Large intestine (tissue), 3 donors: Measurements from ENCODE around the gene NR0B2. TPM values are rescaled to one million over a fixed set of nuclear protein-coding genes. Genes with fewer than 3 reads are reported as not detected.
"Not testable (repeated sequence)": the region's sequence is repeated elsewhere in the genome, so short reads cannot be mapped to it uniquely, and the experiment has no call there.

ENCODE experiments used
- DNase-seq, 2 donors: peaks; one replicate each; pipeline versions ENCODE4 v3.0.0 to v3.0.0-alpha.2; 2013
- H3K27ac ChIP-seq: one replicate; pipeline ENCODE4 v1.5.1; 2013; ENCODE audit warnings: low read length
- H3K27me3 ChIP-seq: 2 replicates; pipeline ENCODE4 v1.6.1; 2013; ENCODE audit warnings: low read length; ENCODE audit not compliant: control insufficient read depth, insufficient read depth
- H3K36me3 ChIP-seq: 2 replicates; pipeline ENCODE4 v1.6.1; 2013; ENCODE audit warnings: low read length; ENCODE audit not compliant: control insufficient read depth, insufficient read depth
- H3K4me1 ChIP-seq: one replicate; pipeline ENCODE4 v1.6.1; 2013; ENCODE audit warnings: low read length; ENCODE audit not compliant: control insufficient read depth, insufficient read depth
- H3K4me3 ChIP-seq: one replicate; pipeline ENCODE4 v1.5.1; 2013; ENCODE audit warnings: low read length
- H3K9me3 ChIP-seq: one replicate; pipeline ENCODE4 v1.6.1; 2013; ENCODE audit warnings: mild to moderate bottlenecking, low read depth, low read length, moderate library complexity; ENCODE audit not compliant: control insufficient read depth
- WGBS: methylation state at CpG from one replicate; pipeline ENCODE4 v1.1.5; 2013; ENCODE audit warnings: low lambda C conversion rate; ENCODE audit not compliant: insufficient coverage; 5-methylcytosine and 5-hydroxymethylcytosine counted together
- polyA plus RNA-seq: library from polyadenylated mRNA; unstranded; fragments of 120-200 nt; gene quantifications from one replicate; pipeline ENCODE4 v1.2.1, GENCODE V29; 2013

The NR0B2 gene
- polyA plus RNA-seq, 1 donor, result 91.2 TPM

DNA sequence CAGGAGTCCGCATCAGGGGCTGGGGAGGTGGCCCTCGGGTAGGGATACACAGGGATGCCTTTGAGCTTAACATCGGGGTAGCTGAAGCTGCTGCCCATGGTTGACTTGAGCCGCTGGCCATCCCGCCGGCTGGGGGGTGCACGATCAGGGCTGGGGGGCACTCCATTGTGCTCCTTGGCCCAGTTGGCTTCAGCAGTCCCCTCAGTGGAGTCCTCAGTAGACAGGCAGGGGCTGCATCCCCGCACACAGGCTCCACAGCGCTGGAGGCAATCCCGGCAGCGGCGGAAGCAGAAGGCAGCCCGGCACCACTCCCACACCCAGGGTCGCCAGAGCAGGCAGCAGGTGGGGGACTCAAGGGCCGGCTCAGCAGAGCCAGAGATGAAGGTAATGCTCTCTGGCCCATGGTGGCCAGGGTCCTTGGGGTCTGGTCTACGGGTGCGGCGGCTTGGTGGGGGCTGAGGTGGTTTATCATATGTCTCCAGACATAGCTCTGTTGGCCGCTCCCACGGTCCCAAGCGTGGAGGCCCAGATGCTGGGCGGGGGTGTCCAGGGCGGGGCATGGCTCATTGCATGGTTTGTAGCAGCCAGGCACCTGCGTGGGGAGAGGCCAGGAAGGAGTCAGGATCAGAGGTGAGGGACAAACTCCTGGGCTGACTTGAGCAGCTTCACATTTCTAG is 38.2 kb upstream of the NR0B2 start:
- H3K27me3 ChIP-seq, result no peaks in the 10 kb centered on the region
- no peak for DNase-seq
- no peak overlapping the region for H3K27ac ChIP-seq
- H3K36me3 ChIP-seq, result peaks cover 37% of the 10 kb centered on the region
- H3K4me3 ChIP-seq, result no peak overlapping the region
- H3K4me1 ChIP-seq, result peaks cover 25% of the 10 kb centered on the region
- whole genome bisulfite sequencing, result no CpG with 5 or more reads among the region's 24 CpGs
- no peaks in the 10 kb centered on the region for H3K9me3 ChIP-seq

- Histone ChIP-seq H3K36me3 (peaks cover 39% of the 10 kb centered on the region), H3K4me3 (no peak overlapping the region), H3K27me3 (no peaks in the 10 kb centered on the region), H3K27ac (peak overlapping the region; percentile 13), H3K9me3 (no peaks in the 10 kb centered on the region), H3K4me1 (peaks cover 32% of the 10 kb centered on the region)
- DNase-seq, result no peak
- WGBS, result no CpG with 5 or more reads among the region's 14 CpGs
Measured at GRCh38 chr1:26951216-26951615, 37.4 kb upstream of the NR0B2 start.

DNA sequence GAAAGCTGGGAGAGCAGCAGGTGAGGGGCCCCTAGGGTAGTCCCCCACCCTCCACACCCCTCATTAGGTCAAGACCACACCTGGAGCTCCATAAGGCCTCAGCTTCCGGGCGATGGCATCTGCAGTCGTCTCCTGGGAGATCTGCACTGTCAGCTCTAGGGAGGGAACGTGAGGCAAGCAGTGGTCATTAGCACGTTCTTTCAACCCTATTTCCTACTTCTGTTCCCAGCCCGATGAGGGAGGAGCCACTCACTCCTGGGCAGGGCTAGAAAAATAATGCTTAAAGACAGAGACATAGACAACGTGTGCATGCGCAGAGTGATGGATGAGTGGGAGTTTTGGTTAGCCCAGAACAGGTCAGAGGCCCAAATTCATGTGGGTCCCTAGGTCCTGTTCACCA is 36.8 kb upstream of the NR0B2 start:
- Histone ChIP-seq H3K27ac (peak overlapping the region; percentile 32), H3K9me3 (no peaks in the 10 kb centered on the region), H3K4me3 (no peak overlapping the region), H3K36me3 (peaks cover 44% of the 10 kb centered on the region), H3K27me3 (no peaks in the 10 kb centered on the region), H3K4me1 (peaks cover 38% of the 10 kb centered on the region)
- DNase-seq, result peak; percentile 48 to 68
- no CpG with 5 or more reads among the region's 8 CpGs for WGBS

GRCh38 chr1:26949926-26950319 is 36.1 kb upstream of the NR0B2 start:
- no peak for DNase-seq
- H3K4me1 ChIP-seq, result peaks cover 45% of the 10 kb centered on the region
- H3K9me3 ChIP-seq, result no peaks in the 10 kb centered on the region
- H3K27ac ChIP-seq, result peak overlapping the region; percentile 32
- H3K36me3 ChIP-seq, result peaks cover 50% of the 10 kb centered on the region
- no peak overlapping the region for H3K4me3 ChIP-seq
- no CpG with 5 or more reads among the region's 3 CpGs for WGBS
- H3K27me3 ChIP-seq, result no peaks in the 10 kb centered on the region

GRCh38 chr1:26949266-26949925 is 35.6 kb upstream of the NR0B2 start:
- H3K4me1 ChIP-seq, result peaks cover 48% of the 10 kb centered on the region
- no peak overlapping the region for H3K27ac ChIP-seq
- no CpG with 5 or more reads among the region's 1 CpG for WGBS
- H3K9me3 ChIP-seq, result no peaks in the 10 kb centered on the region
- peaks cover 51% of the 10 kb centered on the region for H3K36me3 ChIP-seq
- no peak overlapping the region for H3K4me3 ChIP-seq
- no peak for DNase-seq
- H3K27me3 ChIP-seq, result no peaks in the 10 kb centered on the region

GRCh38 chr1:26948725-26949057 is 34.9 kb upstream of the NR0B2 start:
- peaks cover 57% of the 10 kb centered on the region for H3K36me3 ChIP-seq
- not testable (repeated sequence) for H3K4me3 ChIP-seq, DNase-seq, H3K27me3 ChIP-seq, H3K9me3 ChIP-seq, H3K27ac ChIP-seq
- WGBS, result no CpG with 5 or more reads among the region's 16 CpGs
- H3K4me1 ChIP-seq, result peaks cover 52% of the 10 kb centered on the region

- WGBS, result 20% methylated on average over 1 of the region's 4 CpGs
- Histone ChIP-seq H3K27ac (peak overlapping the region; percentile 76), H3K36me3 (peaks cover 73% of the 10 kb centered on the region)
Measured at GRCh38 chr1:26946270-26946669, 32.5 kb upstream of the NR0B2 start.

GRCh38 chr1:26945728-26946127 is 32.0 kb upstream of the NR0B2 start:
- H3K27ac ChIP-seq, result peak overlapping the region; percentile 76
- H3K4me1 ChIP-seq, result peaks cover 49% of the 10 kb centered on the region
- H3K4me3 ChIP-seq, result no peak overlapping the region
- H3K36me3 ChIP-seq, result peaks cover 71% of the 10 kb centered on the region
- WGBS, result no CpG with 5 or more reads among the region's 8 CpGs
- DNase-seq, result peak; percentile 87 to 94
- H3K27me3 ChIP-seq, result no peaks in the 10 kb centered on the region
- H3K9me3 ChIP-seq, result no peaks in the 10 kb centered on the region

More at GRCh38 chr1:26946270-26946669, 32.5 kb upstream of the NR0B2 start:
- DNase-seq, result peak; percentile 45 to 75
- Histone ChIP-seq H3K4me1 (peaks cover 54% of the 10 kb centered on the region), H3K9me3 (no peaks in the 10 kb centered on the region), H3K4me3 (no peak overlapping the region), H3K27me3 (no peaks in the 10 kb centered on the region)

GRCh38 chr1:26945138-26945537 is 31.4 kb upstream of the NR0B2 start:
- H3K27ac ChIP-seq, result peak overlapping the region; percentile 62
- no peaks in the 10 kb centered on the region for H3K9me3 ChIP-seq
- peaks cover 67% of the 10 kb centered on the region for H3K36me3 ChIP-seq
- no CpG with 5 or more reads among the region's 2 CpGs for WGBS
- H3K27me3 ChIP-seq, result no peaks in the 10 kb centered on the region
- no peak overlapping the region for H3K4me3 ChIP-seq
- H3K4me1 ChIP-seq, result peaks cover 43% of the 10 kb centered on the region
- no peak for DNase-seq

GRCh38 chr1:26942656-26943055 is 28.9 kb upstream of the NR0B2 start:
- Histone ChIP-seq H3K36me3 (peaks cover 66% of the 10 kb centered on the region), H3K27ac (no peak overlapping the region), H3K27me3 (no peaks in the 10 kb centered on the region), H3K9me3 (no peaks in the 10 kb centered on the region), H3K4me1 (peaks cover 37% of the 10 kb centered on the region), H3K4me3 (no peak overlapping the region)
- WGBS, result no CpG with 5 or more reads among the region's 12 CpGs
- DNase-seq, result no peak

DNA sequence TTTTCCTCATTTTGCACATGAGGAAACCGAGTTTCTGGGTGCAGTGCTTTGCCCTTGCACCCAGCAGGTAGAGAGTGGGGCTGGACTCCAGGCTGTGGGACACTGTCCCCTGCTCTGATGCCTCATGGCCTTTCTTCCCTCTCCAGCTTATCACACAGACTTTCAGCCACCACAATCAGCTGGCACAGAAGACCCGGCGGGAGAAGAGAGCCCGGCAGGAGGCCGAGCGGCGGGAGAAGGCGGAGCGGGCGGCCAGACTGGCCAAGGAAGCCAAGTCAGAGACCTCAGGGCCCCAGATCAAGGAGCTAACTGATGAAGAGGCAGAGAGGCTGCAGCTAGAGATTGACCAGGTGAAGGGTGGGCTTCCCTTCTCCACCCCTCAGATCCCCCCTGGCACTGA is 27.5 kb upstream of the NR0B2 start:
- WGBS, result no CpG with 5 or more reads among the region's 10 CpGs
- no peak overlapping the region for H3K4me3 ChIP-seq
- H3K36me3 ChIP-seq, result peaks cover 68% of the 10 kb centered on the region

More for the DNA sequence above, 27.5 kb upstream of the NR0B2 start:
- H3K27ac ChIP-seq, result no peak overlapping the region
- no peaks in the 10 kb centered on the region for H3K27me3 ChIP-seq
- no peak for DNase-seq
- no peaks in the 10 kb centered on the region for H3K9me3 ChIP-seq
- peaks cover 25% of the 10 kb centered on the region for H3K4me1 ChIP-seq
